Dendritic cell treated with granulocyte-macrophage colony-stimulating factor and Interleukin-4, amounts not matched to agents 40 ng/mL and 50 ng/mL, for 4 days (primary cell): ENCODE results near the gene NSD1.
"Not testable (repeated sequence)": the region's sequence is repeated elsewhere in the genome, so short reads cannot be mapped to it uniquely, and the experiment has no call there.

Experiments
- H3K27ac Mint-ChIP-seq: one replicate; pipeline ENCODE4 v1.8.0; 2022; ENCODE audit warnings: mild to moderate bottlenecking, mixed read lengths
- H3K27me3 Mint-ChIP-seq: one replicate; pipeline ENCODE4 v1.8.0; 2022; ENCODE audit warnings: mild to moderate bottlenecking, mixed read lengths
- H3K36me3 Mint-ChIP-seq: one replicate; pipeline ENCODE4 v1.8.0; 2022; ENCODE audit warnings: low read depth, mixed read lengths
- H3K4me1 Mint-ChIP-seq: one replicate; pipeline ENCODE4 v1.8.0; 2022; ENCODE audit warnings: low read depth, mixed read lengths
- H3K4me3 Mint-ChIP-seq: one replicate; pipeline ENCODE4 v1.8.0; 2022; ENCODE audit warnings: mild to moderate bottlenecking, moderate library complexity, mixed read lengths
- H3K9me3 Mint-ChIP-seq: one replicate; pipeline ENCODE4 v1.8.0; 2022; ENCODE audit warnings: mixed read lengths
- intact Hi-C: fragments of 100-400 bp; cut with micrococcal nuclease; formaldehyde crosslinking; loops from one replicate; pipeline ENCODE4 v1.15.0; 2022

Gene NSD1

GRCh38 chr5:177332031-177332895 is 198.7 kb downstream of the NSD1 start:
- peaks cover 39% of the 10 kb centered on the region for H3K4me1 Mint-ChIP-seq

DNA sequence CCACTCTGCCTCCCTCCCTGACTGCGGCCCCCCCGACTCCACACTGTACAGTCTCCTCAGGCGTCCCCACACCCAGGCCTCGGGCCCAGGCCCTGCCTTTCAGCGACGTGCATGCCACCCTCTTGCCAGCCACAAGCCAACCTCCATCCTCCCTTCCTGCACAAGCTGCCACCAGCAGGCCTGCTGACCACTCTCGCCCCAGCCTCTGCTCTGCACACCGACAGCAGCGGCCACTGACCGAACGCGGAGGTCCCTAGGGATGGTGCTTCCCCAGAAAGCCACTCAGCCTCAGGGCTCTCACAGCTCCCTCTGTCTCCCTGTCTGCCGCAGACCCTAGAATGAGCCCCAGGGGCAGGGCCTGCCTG is 199.3 kb downstream of the NSD1 start:
- Mint-ChIP-seq H3K4me1 (peaks cover 34% of the 10 kb centered on the region), H3K9me3 (no peaks in the 10 kb centered on the region), H3K36me3 (peaks cover 100% of the 10 kb centered on the region), H3K4me3 (no peak overlapping the region), H3K27me3 (no peaks in the 10 kb centered on the region), H3K27ac (no peak overlapping the region)
- intact Hi-C loops: no loop called here

More at GRCh38 chr5:177332031-177332895, 198.7 kb downstream of the NSD1 start:
- H3K9me3 Mint-ChIP-seq: no peaks in the 10 kb centered on the region
- H3K27ac Mint-ChIP-seq: no peak overlapping the region
- H3K27me3 Mint-ChIP-seq: no peaks in the 10 kb centered on the region
- intact Hi-C loops: no loop called here
- H3K36me3 Mint-ChIP-seq: peaks cover 100% of the 10 kb centered on the region
- H3K4me3 Mint-ChIP-seq: no peak overlapping the region

DNA sequence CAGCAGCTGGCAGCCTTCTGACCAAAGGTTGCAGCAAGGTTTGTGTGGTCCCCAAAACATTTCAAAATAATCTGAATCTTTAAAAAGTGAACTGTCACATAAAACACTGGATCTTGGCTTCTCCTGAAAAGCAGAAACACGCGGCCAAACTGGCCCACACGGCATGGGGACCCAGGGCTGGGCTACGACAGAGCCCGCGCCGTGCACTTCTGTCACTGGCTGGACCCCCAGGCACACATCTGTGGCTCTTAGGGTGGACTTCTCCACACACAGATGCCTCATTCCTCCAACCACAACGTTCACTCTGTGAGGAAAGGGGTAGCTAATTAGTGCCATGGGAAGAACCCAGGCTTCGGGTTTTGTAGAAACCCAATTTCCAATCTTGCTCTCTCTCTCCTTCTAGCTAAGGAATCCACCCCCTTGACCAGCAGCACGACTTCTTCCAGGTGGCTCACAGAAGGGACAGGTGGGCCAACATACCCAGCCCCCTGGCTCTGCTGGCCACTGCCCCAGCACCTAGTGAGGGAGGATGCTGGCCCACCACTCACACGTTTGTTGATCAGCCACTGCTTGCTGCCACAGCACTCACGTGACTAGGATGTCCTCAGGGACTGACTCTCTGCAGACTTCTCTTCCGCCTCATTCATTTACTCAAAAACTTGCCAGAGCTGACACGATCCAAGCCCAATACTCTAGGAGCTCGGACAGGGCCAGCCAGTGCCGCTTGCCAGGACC is 200.0 kb downstream of the NSD1 start:
- H3K27me3 Mint-ChIP-seq: no peaks in the 10 kb centered on the region
- peaks cover 100% of the 10 kb centered on the region for H3K36me3 Mint-ChIP-seq
- H3K4me1 Mint-ChIP-seq: peaks cover 32% of the 10 kb centered on the region
- H3K4me3 Mint-ChIP-seq: no peak overlapping the region
- intact Hi-C loops: no loop called here
- H3K27ac Mint-ChIP-seq: no peak overlapping the region
- no peaks in the 10 kb centered on the region for H3K9me3 Mint-ChIP-seq

DNA sequence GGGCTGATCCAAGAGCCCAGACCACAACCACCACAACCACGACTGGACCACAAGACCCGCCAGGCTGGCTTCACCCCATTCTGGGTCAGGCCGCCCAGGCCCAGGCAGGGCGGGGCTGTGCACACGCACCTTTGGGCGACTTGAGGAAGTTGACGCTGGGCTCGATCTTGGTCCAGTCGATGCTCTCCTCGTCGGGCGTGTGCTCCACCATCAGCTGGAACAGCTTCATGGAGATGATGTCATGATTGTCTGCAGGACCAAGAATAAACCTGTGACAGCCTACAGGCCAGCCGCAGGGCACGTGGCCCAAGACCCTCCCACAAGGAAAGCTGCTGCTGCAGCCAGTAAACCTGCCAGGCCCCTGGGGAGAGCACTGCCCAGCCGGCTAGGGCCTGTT is 200.6 kb downstream of the NSD1 start:
- Mint-ChIP-seq H3K36me3 (peaks cover 100% of the 10 kb centered on the region), H3K27ac (no peak overlapping the region)
- intact Hi-C loops: no loop called here

GRCh38 chr5:177334781-177335700 is 201.5 kb downstream of the NSD1 start:
- intact Hi-C loops: no loop called here
- Mint-ChIP-seq H3K27ac (no peak overlapping the region), H3K9me3 (no peaks in the 10 kb centered on the region), H3K36me3 (peaks cover 100% of the 10 kb centered on the region), H3K4me3 (no peak overlapping the region), H3K4me1 (peaks cover 32% of the 10 kb centered on the region), H3K27me3 (no peaks in the 10 kb centered on the region)

More for the DNA sequence above, 200.6 kb downstream of the NSD1 start:
- H3K9me3 Mint-ChIP-seq: no peaks in the 10 kb centered on the region
- peaks cover 32% of the 10 kb centered on the region for H3K4me1 Mint-ChIP-seq
- no peaks in the 10 kb centered on the region for H3K27me3 Mint-ChIP-seq
- H3K4me3 Mint-ChIP-seq: no peak overlapping the region

GRCh38 chr5:177335701-177336065 is 202.1 kb downstream of the NSD1 start:
- H3K36me3 Mint-ChIP-seq: peaks cover 96% of the 10 kb centered on the region
- peaks cover 32% of the 10 kb centered on the region for H3K4me1 Mint-ChIP-seq
- no peaks in the 10 kb centered on the region for H3K9me3 Mint-ChIP-seq
- H3K27me3 Mint-ChIP-seq: no peaks in the 10 kb centered on the region
- no peak overlapping the region for H3K4me3 Mint-ChIP-seq
- intact Hi-C loops: no loop called here
- H3K27ac Mint-ChIP-seq: no peak overlapping the region

GRCh38 chr5:177336112-177336511 is 202.5 kb downstream of the NSD1 start:
- intact Hi-C loops: no loop called here
- H3K4me1 Mint-ChIP-seq: peaks cover 32% of the 10 kb centered on the region
- no peak overlapping the region for H3K4me3 Mint-ChIP-seq
- no peaks in the 10 kb centered on the region for H3K9me3 Mint-ChIP-seq
- no peaks in the 10 kb centered on the region for H3K27me3 Mint-ChIP-seq
- no peak overlapping the region for H3K27ac Mint-ChIP-seq
- peaks cover 95% of the 10 kb centered on the region for H3K36me3 Mint-ChIP-seq

DNA sequence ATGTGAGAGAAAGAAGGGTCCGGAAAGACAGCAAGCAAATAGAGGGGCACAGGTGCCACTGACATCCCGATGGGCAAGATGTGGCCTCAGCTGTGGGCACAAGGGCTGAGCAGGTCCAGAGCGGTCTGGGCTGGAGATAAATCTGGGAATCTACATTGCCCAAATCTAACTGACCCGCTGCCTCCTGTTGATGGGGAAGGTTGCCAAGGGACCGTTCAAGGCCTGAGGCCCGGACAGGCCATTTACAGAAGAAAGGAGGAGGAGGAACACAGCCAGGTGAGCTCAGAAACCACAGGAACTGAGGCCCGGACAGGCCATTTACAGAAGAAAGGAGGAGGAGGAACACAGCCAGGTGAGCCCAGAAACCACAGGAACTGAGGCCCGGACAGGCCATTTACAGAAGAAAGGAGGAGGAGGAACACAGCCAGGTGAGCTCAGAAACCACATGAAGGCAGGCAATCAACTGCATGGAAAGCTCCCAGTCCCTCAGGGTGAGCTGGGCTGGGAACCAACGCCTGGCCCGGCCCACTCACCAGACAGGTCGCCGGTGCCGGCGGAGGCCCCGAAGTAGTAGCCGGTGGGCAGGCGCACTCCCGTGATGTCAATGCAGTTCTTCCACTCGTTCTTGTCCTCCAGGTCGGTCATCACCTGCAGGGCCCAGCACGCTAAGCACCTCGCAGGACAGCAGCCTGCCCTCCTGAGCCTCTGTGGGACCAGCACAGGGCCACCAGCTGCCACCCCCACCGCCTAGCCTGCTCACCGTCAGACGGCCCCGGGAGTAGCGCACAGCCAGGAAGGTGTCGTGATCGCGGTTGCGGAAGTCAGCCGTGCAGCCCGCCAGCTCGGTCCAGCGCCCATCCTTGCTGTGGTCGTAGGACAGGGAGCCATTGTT is 203.3 kb downstream of the NSD1 start:
- H3K9me3 Mint-ChIP-seq: no peaks in the 10 kb centered on the region
- H3K4me1 Mint-ChIP-seq: peaks cover 34% of the 10 kb centered on the region
- intact Hi-C loops: no loop called here
- H3K27me3 Mint-ChIP-seq: no peaks in the 10 kb centered on the region
- no peak overlapping the region for H3K27ac Mint-ChIP-seq
- H3K36me3 Mint-ChIP-seq: peaks cover 95% of the 10 kb centered on the region
- H3K4me3 Mint-ChIP-seq: no peak overlapping the region

GRCh38 chr5:177338251-177339106 is 204.9 kb downstream of the NSD1 start:
- H3K27me3 Mint-ChIP-seq: no peaks in the 10 kb centered on the region
- H3K9me3 Mint-ChIP-seq: no peaks in the 10 kb centered on the region
- no peak overlapping the region for H3K4me3 Mint-ChIP-seq
- intact Hi-C loops: no loop called here
- H3K36me3 Mint-ChIP-seq: peaks cover 91% of the 10 kb centered on the region
- no peak overlapping the region for H3K27ac Mint-ChIP-seq
- peaks cover 26% of the 10 kb centered on the region for H3K4me1 Mint-ChIP-seq

- H3K4me3 Mint-ChIP-seq: no peak overlapping the region
- intact Hi-C loops: no loop called here
Observed at GRCh38 chr5:177339107-177339638, 205.6 kb downstream of the NSD1 start.

GRCh38 chr5:177343000-177343399 is 209.4 kb downstream of the NSD1 start:
- Mint-ChIP-seq H3K36me3 (peaks cover 85% of the 10 kb centered on the region), H3K4me1 (peaks cover 21% of the 10 kb centered on the region)
- H3K27me3 Mint-ChIP-seq, H3K4me3 Mint-ChIP-seq, H3K27ac Mint-ChIP-seq, intact Hi-C loops, H3K9me3 Mint-ChIP-seq: not testable (repeated sequence)

More at GRCh38 chr5:177339107-177339638, 205.6 kb downstream of the NSD1 start:
- Mint-ChIP-seq H3K27ac (no peak overlapping the region), H3K4me1 (peaks cover 23% of the 10 kb centered on the region), H3K27me3 (no peaks in the 10 kb centered on the region), H3K9me3 (no peaks in the 10 kb centered on the region), H3K36me3 (peaks cover 89% of the 10 kb centered on the region)

- Mint-ChIP-seq H3K36me3 (peaks cover 83% of the 10 kb centered on the region), H3K27me3 (no peaks in the 10 kb centered on the region), H3K4me1 (peaks cover 21% of the 10 kb centered on the region), H3K9me3 (no peaks in the 10 kb centered on the region), H3K4me3 (no peak overlapping the region), H3K27ac (no peak overlapping the region)
- intact Hi-C loops: no loop called here
Observed at GRCh38 chr5:177343777-177344176, 210.2 kb downstream of the NSD1 start.
